Measurements from ENCODE around the gene NDUFS7. TPM values are rescaled to one million over a fixed set of nuclear protein-coding genes. Genes with fewer than 3 reads are reported as not detected.

Gene NDUFS7
- total RNA-seq (10 to 100 TPM; 68.6 to 73.5 TPM), polyA plus RNA-seq (100 to 1,000 TPM; 180 to 193 TPM)

- Mint-ChIP-seq H3K36me3 (peaks cover 0 to 15% of the 10 kb centered on the region in 2 donors), H3K4me1 (peaks cover 9 to 29% (median 16%) of the 10 kb centered on the region in 4 donors), H3K27me3 (peaks cover 3 to 5% of the 10 kb centered on the region in 2 donors), H3K27ac (peak within 1 kb of the TSS; percentile 96 to 100 (median 99)), H3K4me3 (peak within 1 kb of the TSS; percentile 89 to 98 (median 94)), H3K9me3 (peaks cover 0 to 9% (median 3%) of the 10 kb centered on the region in 8 donors)
- H3K4me3 ChIP-seq (ENCODE audit: low read length in 2 of 2), result peak within 1 kb of the TSS; percentile 81 to 89
- POLR2A ChIA-PET (ENCODE audit: partially characterized antibody), result interaction anchor here (0.6 to 1.4 kb wide), 15 partner anchors 11 to 876 kb away, joined by 3 to 12 read pairs (median 4); partner anchors contain the start of genes CIRBP, FAM174C and REEP6
- no peaks in the 10 kb centered on the region for H3K9me3 ChIP-seq (ENCODE audit: control insufficient read depth in 1 of 2, low read length in 2 of 2)
- CTCF ChIA-PET (ENCODE audit: partially characterized antibody), result interaction anchor here (0.8 to 1.5 kb wide), 3 partner anchors 29 to 139 kb away, joined by 3 to 4 read pairs (median 3); a partner anchor contains a TSS
- intact Hi-C loops (cut with micrococcal nuclease), result loop anchor here (1.0 kb wide), 4 partner anchors 24 to 108 kb away; partner anchors contain the start of genes DAZAP1, FAM174C and RPS15
- peaks cover 16% of the 10 kb centered on the region for H3K4me1 ChIP-seq (ENCODE audit: insufficient read depth, low read length)
- peak; percentile 89 to 98 (median 94) for DNase-seq
- H3K27me3 ChIP-seq (ENCODE audit: insufficient read depth, low read length), result no peaks in the 10 kb centered on the region
- H3K36me3 ChIP-seq (ENCODE audit: insufficient read depth, low read length), result no peaks in the 10 kb centered on the region
- peak within 1 kb of the TSS; percentile 69 for H3K27ac ChIP-seq (ENCODE audit: low read depth, low read length)
Observed at GRCh38 chr19:1383312-1384084, at the start of gene NDUFS7. Gene NDUFS7 (plus strand): TSS chr19:1383907. CDS start chr19:1383927, 20 bp downstream.

GRCh38 chr19:1336079-1336684 is 47.5 kb upstream of the NDUFS7 start:
- Mint-ChIP-seq H3K9me3 (no peaks in the 10 kb centered on the region), H3K4me1 (no peaks in the 10 kb centered on the region), H3K36me3 (no peaks in the 10 kb centered on the region), H3K4me3 (no peak overlapping the region), H3K27ac (no peak overlapping the region), H3K27me3 (peaks cover 1 to 3% of the 10 kb centered on the region in 2 donors)
- no peak overlapping the region for H3K4me3 ChIP-seq (ENCODE audit: low read length in 2 of 2)
- no peaks in the 10 kb centered on the region for H3K27me3 ChIP-seq (ENCODE audit: insufficient read depth, low read length)
- H3K36me3 ChIP-seq (ENCODE audit: insufficient read depth, low read length), result no peaks in the 10 kb centered on the region
- H3K27ac ChIP-seq (ENCODE audit: low read depth, low read length), result no peak overlapping the region
- no peaks in the 10 kb centered on the region for H3K4me1 ChIP-seq (ENCODE audit: insufficient read depth, low read length)
- ChIA-PET POLR2A (ENCODE audit: partially characterized antibody) (no interaction called here), CTCF (ENCODE audit: partially characterized antibody) (no interaction called here)
- no peaks in the 10 kb centered on the region for H3K9me3 ChIP-seq (ENCODE audit: control insufficient read depth in 1 of 2, low read length in 2 of 2)
- intact Hi-C loops (cut with micrococcal nuclease), result no loop called here
- no peak for DNase-seq

DNA sequence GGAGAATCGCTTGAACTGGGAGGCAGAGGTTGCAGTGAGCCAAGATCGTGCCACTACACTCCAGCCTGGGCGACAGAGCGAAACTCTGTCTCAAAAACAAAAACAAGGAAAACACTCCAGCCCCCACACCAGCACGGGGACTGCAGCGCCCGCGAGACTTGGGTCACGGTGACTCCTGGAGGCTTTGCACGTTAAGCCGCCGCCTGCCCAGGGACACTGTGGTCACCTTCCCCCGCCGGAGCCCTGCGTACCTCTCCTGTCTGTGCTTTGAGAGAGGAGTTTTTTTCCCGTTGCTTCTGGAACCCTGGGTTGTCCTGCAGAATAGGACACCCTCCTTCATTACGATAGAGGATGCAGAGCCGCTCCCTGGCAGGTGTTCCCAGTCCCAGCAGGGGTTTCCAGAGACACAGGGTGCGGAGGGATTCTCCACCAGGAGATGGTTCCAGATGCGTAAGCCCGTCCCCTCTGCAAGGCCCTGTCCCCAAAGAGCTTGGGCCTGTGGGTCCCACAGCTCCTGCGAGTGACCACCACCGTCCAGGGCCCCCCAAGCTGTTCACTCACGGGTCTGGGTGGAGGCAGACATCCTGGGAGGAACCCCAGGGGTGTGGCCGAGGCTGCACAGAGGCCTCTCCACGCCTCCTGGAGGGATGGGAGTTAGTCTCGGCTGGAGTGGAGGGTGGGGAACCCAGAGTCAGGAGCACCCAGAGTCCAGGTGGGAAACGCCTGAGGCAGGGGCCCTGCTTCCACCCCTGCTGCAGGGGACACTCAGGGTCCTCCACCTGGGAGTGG is 42.8 kb upstream of the NDUFS7 start:
- Histone ChIP-seq H3K9me3 (ENCODE audit: control insufficient read depth in 1 of 2, low read length in 2 of 2) (no peaks in the 10 kb centered on the region), H3K4me1 (ENCODE audit: insufficient read depth, low read length) (no peaks in the 10 kb centered on the region), H3K27me3 (ENCODE audit: insufficient read depth, low read length) (no peaks in the 10 kb centered on the region), H3K36me3 (ENCODE audit: insufficient read depth, low read length) (no peaks in the 10 kb centered on the region), H3K27ac (ENCODE audit: low read depth, low read length) (no peak overlapping the region), H3K4me3 (ENCODE audit: low read length in 2 of 2) (no peak overlapping the region)
- Mint-ChIP-seq H3K4me1 (peaks cover 0 to 9% (median 4%) of the 10 kb centered on the region in 4 donors), H3K27me3 (peaks cover 1 to 3% of the 10 kb centered on the region in 2 donors), H3K9me3 (no peaks in the 10 kb centered on the region), H3K27ac (no peak overlapping the region), H3K4me3 (no peak overlapping the region), H3K36me3 (no peaks in the 10 kb centered on the region)
- intact Hi-C loops (cut with micrococcal nuclease), result loop anchor here (10.0 kb wide), 1 partner anchor 46 kb away; no protein-coding TSS in a partner anchor
- DNase-seq, result no peak
- POLR2A ChIA-PET (ENCODE audit: partially characterized antibody), result no interaction called here
- CTCF ChIA-PET (ENCODE audit: partially characterized antibody), result no interaction called here

DNA sequence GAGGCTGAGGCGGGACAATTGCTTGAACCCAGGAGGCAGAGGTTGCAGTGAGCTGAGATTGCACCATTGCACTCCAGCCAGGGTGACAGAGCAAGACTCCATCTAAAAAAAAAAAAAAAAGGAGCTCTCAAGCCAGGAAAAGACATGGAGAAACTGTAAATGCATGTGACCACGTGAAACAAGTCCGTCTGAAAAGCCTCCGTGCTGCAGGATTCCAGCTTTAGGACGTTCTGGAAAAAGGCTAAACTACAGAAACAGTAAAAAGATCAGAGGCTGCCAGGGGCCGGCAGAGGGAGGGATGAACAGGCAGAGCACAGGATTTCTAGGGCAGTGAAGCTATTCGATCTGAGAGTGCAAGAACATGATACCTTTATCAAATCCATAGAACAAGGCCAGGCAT is 40.7 kb upstream of the NDUFS7 start:
- H3K4me3 ChIP-seq (ENCODE audit: low read length in 2 of 2), result no peak overlapping the region
- peaks cover 0 to 1% of the 10 kb centered on the region in 2 donors for H3K27me3 Mint-ChIP-seq
- no peaks in the 10 kb centered on the region for H3K9me3 ChIP-seq (ENCODE audit: control insufficient read depth in 1 of 2, low read length in 2 of 2)
- H3K27ac Mint-ChIP-seq, result no peak overlapping the region
- no peaks in the 10 kb centered on the region for H3K36me3 ChIP-seq (ENCODE audit: insufficient read depth, low read length)
- no peaks in the 10 kb centered on the region for H3K36me3 Mint-ChIP-seq
- H3K4me1 ChIP-seq (ENCODE audit: insufficient read depth, low read length), result no peaks in the 10 kb centered on the region
- H3K4me3 Mint-ChIP-seq, result no peak overlapping the region
- intact Hi-C loops (cut with micrococcal nuclease), result loop anchor here (10.0 kb wide), 1 partner anchor 48 kb away; no protein-coding TSS in a partner anchor
- CTCF ChIA-PET (ENCODE audit: partially characterized antibody), result no interaction called here
- no peak for DNase-seq
- POLR2A ChIA-PET (ENCODE audit: partially characterized antibody), result no interaction called here
- H3K27ac ChIP-seq (ENCODE audit: low read depth, low read length), result no peak overlapping the region
- H3K4me1 Mint-ChIP-seq, result peaks cover 0 to 9% (median 4%) of the 10 kb centered on the region in 4 donors
- no peaks in the 10 kb centered on the region for H3K27me3 ChIP-seq (ENCODE audit: insufficient read depth, low read length)
- peaks cover 0 to 2% (median 0%) of the 10 kb centered on the region in 8 donors for H3K9me3 Mint-ChIP-seq

- no peak overlapping the region for H3K4me3 Mint-ChIP-seq
- Histone ChIP-seq H3K4me3 (ENCODE audit: low read length in 2 of 2) (no peak overlapping the region), H3K27ac (ENCODE audit: low read depth, low read length) (no peak overlapping the region), H3K36me3 (ENCODE audit: insufficient read depth, low read length) (no peaks in the 10 kb centered on the region), H3K9me3 (ENCODE audit: control insufficient read depth in 1 of 2, low read length in 2 of 2) (no peaks in the 10 kb centered on the region), H3K27me3 (ENCODE audit: insufficient read depth, low read length) (no peaks in the 10 kb centered on the region), H3K4me1 (ENCODE audit: insufficient read depth, low read length) (peaks cover 5% of the 10 kb centered on the region)
- POLR2A ChIA-PET (ENCODE audit: partially characterized antibody), result interaction anchor here (1.0 kb wide), 1 partner anchor 37 kb away, joined by 3 read pairs; no protein-coding TSS in a partner anchor
- CTCF ChIA-PET (ENCODE audit: partially characterized antibody), result interaction anchor here (0.7 kb wide), 1 partner anchor 43 kb away, joined by 3 read pairs; no protein-coding TSS in a partner anchor
- DNase-seq, result no peak
- H3K9me3 Mint-ChIP-seq, result peaks cover 0 to 2% (median 0%) of the 10 kb centered on the region in 8 donors
- no peaks in the 10 kb centered on the region for H3K27me3 Mint-ChIP-seq
- H3K36me3 Mint-ChIP-seq, result no peaks in the 10 kb centered on the region
- H3K4me1 Mint-ChIP-seq, result peaks cover under 1 to 13% (median 3%) of the 10 kb centered on the region in 4 donors
- no peak overlapping the region for H3K27ac Mint-ChIP-seq
- intact Hi-C loops (cut with micrococcal nuclease), result loop anchor here (10.0 kb wide), 1 partner anchor 54 kb away; no protein-coding TSS in a partner anchor
Observed at GRCh38 chr19:1349211-1349610, 34.5 kb upstream of the NDUFS7 start.

DNA sequence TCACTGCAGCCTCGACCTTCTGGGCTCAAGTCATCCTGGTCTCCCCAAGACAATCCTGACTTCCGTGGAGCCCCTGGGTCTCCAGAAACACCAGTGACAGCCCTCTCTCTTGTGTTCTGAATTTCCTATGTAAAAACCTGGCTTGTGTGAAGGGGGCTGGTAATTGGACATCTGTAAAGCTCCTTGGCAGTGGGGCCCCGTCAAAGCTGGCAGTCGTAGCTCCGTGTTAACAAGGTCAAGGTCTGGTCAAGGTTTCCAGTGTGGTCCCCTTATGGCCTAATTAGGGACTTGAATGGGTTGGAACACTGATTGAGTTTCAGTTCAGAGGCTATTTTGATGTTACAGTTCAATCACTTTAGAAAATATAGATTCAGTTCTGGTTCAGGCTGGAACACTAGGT is 32.8 kb upstream of the NDUFS7 start:
- Mint-ChIP-seq H3K36me3 (peaks cover 0 to 4% of the 10 kb centered on the region in 2 donors), H3K27ac (no peak overlapping the region), H3K9me3 (peaks cover 0 to 4% (median 0%) of the 10 kb centered on the region in 8 donors), H3K4me1 (peaks cover 5 to 16% (median 10%) of the 10 kb centered on the region in 4 donors), H3K27me3 (no peaks in the 10 kb centered on the region), H3K4me3 (no peak overlapping the region)
- no peaks in the 10 kb centered on the region for H3K36me3 ChIP-seq (ENCODE audit: insufficient read depth, low read length)
- intact Hi-C loops (cut with micrococcal nuclease), result no loop called here
- H3K27ac ChIP-seq (ENCODE audit: low read depth, low read length), result no peak overlapping the region
- no peaks in the 10 kb centered on the region for H3K27me3 ChIP-seq (ENCODE audit: insufficient read depth, low read length)
- POLR2A ChIA-PET (ENCODE audit: partially characterized antibody), result no interaction called here
- H3K4me1 ChIP-seq (ENCODE audit: insufficient read depth, low read length), result peaks cover 13% of the 10 kb centered on the region
- DNase-seq, result no peak
- H3K4me3 ChIP-seq (ENCODE audit: low read length in 2 of 2), result no peak overlapping the region
- no peaks in the 10 kb centered on the region for H3K9me3 ChIP-seq (ENCODE audit: control insufficient read depth in 1 of 2, low read length in 2 of 2)
- CTCF ChIA-PET (ENCODE audit: partially characterized antibody), result interaction anchor here (1.1 kb wide), 1 partner anchor 14 kb away, joined by 4 read pairs; no protein-coding TSS in a partner anchor

Measured in CD4-positive, alpha-beta memory T cell (primary cell).